NB4 (cell line): Measurements from ENCODE around the gene PLEKHG4B.

ENCODE experiments used
- DNase-seq: peaks from one replicate; pipeline ENCODE4 v3.0.0; 2010; ENCODE audit warnings: low read depth
- H3K4me3 ChIP-seq: one replicate; pipeline ENCODE4 v1.5.1; 2011; ENCODE audit warnings: mild to moderate bottlenecking, low read depth, low read length, moderate library complexity
- CTCF ChIP-seq: IDR thresholded peaks from one replicate; pipeline ENCODE4 v1.5.1; 2012; ENCODE audit warnings: low read depth, low read length
- MAX ChIP-seq: IDR thresholded peaks from 2 replicates; pipeline ENCODE4 v1.6.1; 2011; ENCODE audit warnings: low read depth, low read length
- MYC ChIP-seq: IDR thresholded peaks from 2 replicates; pipeline ENCODE4 v1.6.1; 2011; ENCODE audit warnings: low read depth, low read length
- POLR2A ChIP-seq: IDR thresholded peaks from 2 replicates; pipeline ENCODE4 v1.6.1; 2011; ENCODE audit warnings: mild to moderate bottlenecking; ENCODE audit not compliant: insufficient read length; ENCODE audit errors: extremely low read depth

The PLEKHG4B gene

GRCh38 chr5:73768-74502 lies 18.0 kb upstream of the PLEKHG4B start:
- no peak for DNase-seq
- TF ChIP-seq MAX (no peak), POLR2A (no peak), MYC (no peak), CTCF (no peak)
- H3K4me3 ChIP-seq, result no peak overlapping the region

- DNase-seq, result no peak
- TF ChIP-seq MAX (no peak), MYC (no peak), CTCF (no peak), POLR2A (no peak)
These were observed 17.4 kb upstream of the PLEKHG4B start for GRCh38 chr5:74503-75109.

GRCh38 chr5:75331-76320 lies 16.3 kb upstream of the PLEKHG4B start:
- TF ChIP-seq POLR2A, result no peak
- TF ChIP-seq MYC, result no peak
- no peak for TF ChIP-seq CTCF
- TF ChIP-seq MAX, result no peak
- H3K4me3 ChIP-seq, result no peak overlapping the region
- DNase-seq, result no peak

More at GRCh38 chr5:74503-75109, 17.4 kb upstream of the PLEKHG4B start:
- H3K4me3 ChIP-seq, result no peak overlapping the region

GRCh38 chr5:76358-77169 lies 15.4 kb upstream of the PLEKHG4B start:
- no peak overlapping the region for H3K4me3 ChIP-seq
- DNase-seq, result no peak
- TF ChIP-seq MAX, result no peak
- TF ChIP-seq MYC, result no peak
- no peak for TF ChIP-seq POLR2A
- no peak for TF ChIP-seq CTCF

GRCh38 chr5:77170-77501 lies 14.8 kb upstream of the PLEKHG4B start:
- no peak for DNase-seq
- no peak overlapping the region for H3K4me3 ChIP-seq
- TF ChIP-seq POLR2A, result no peak
- no peak for TF ChIP-seq MYC
- TF ChIP-seq CTCF, result no peak
- no peak for TF ChIP-seq MAX
